Measurements from ENCODE around the gene RHBDL2. TPM values are rescaled to one million over a fixed set of nuclear protein-coding genes. Genes with fewer than 3 reads are reported as not detected.

RHBDL2 gene
- total RNA-seq, 6 experiments from 2014 or later, result 0.11 to 1.2 (median 0.51) TPM

- H3K4me1 Mint-ChIP-seq (ENCODE audit: low read depth), result peaks cover 15% of the 10 kb centered on the region
- peaks cover 3% of the 10 kb centered on the region for H3K27me3 Mint-ChIP-seq (ENCODE audit: insufficient read depth)
- TF ChIP-seq CTCF (IDR thresholded peaks at IDR 0.05), result no peak
- H3K27ac Mint-ChIP-seq, result no peak overlapping the region
- no peaks in the 10 kb centered on the region for H3K36me3 Mint-ChIP-seq (ENCODE audit: low read depth)
- H3K9me3 Mint-ChIP-seq, result no peaks in the 10 kb centered on the region
- H3K4me3 Mint-ChIP-seq, result peak overlapping the region; percentile 91
- no peak for DNase-seq
Measured at GRCh38 chr1:38940339-38941047, 1.1 kb downstream of the RHBDL2 start.

GRCh38 chr1:38938722-38939260, 2.8 kb downstream of the RHBDL2 start:
- no peak overlapping the region for H3K4me3 Mint-ChIP-seq
- peaks cover 15% of the 10 kb centered on the region for H3K4me1 Mint-ChIP-seq (ENCODE audit: low read depth)
- H3K9me3 Mint-ChIP-seq, result no peaks in the 10 kb centered on the region
- H3K27me3 Mint-ChIP-seq (ENCODE audit: insufficient read depth), result peaks cover 2% of the 10 kb centered on the region
- H3K27ac Mint-ChIP-seq, result no peak overlapping the region
- no peak for DNase-seq
- no peak for TF ChIP-seq CTCF (IDR thresholded peaks at IDR 0.05)
- no peaks in the 10 kb centered on the region for H3K36me3 Mint-ChIP-seq (ENCODE audit: low read depth)

GRCh38 chr1:38932571-38932970, 9.1 kb downstream of the RHBDL2 start:
- DNase-seq, result no peak
- Mint-ChIP-seq H3K36me3 (ENCODE audit: low read depth) (no peaks in the 10 kb centered on the region), H3K27me3 (ENCODE audit: insufficient read depth) (peaks cover 4% of the 10 kb centered on the region; the same call in 1 of the 2 replicates), H3K4me3 (no peak overlapping the region), H3K9me3 (no peaks in the 10 kb centered on the region), H3K4me1 (ENCODE audit: low read depth) (0 out of 2 replicates have a peak, but pooled peaks cover 6% of the 10 kb centered on the region), H3K27ac (no peak overlapping the region)
- TF ChIP-seq CTCF (IDR thresholded peaks at IDR 0.05), result no peak

- no peak overlapping the region for H3K27ac Mint-ChIP-seq
- H3K4me1 Mint-ChIP-seq (ENCODE audit: low read depth), result 0 out of 2 replicates have a peak, but pooled peaks cover 6% of the 10 kb centered on the region
- H3K36me3 Mint-ChIP-seq (ENCODE audit: low read depth), result no peaks in the 10 kb centered on the region
- H3K4me3 Mint-ChIP-seq, result no peak overlapping the region
- H3K9me3 Mint-ChIP-seq, result no peaks in the 10 kb centered on the region
- DNase-seq, result no peak
- peaks cover 4% of the 10 kb centered on the region; the same call in 1 of the 2 replicates for H3K27me3 Mint-ChIP-seq (ENCODE audit: insufficient read depth)
- no peak for TF ChIP-seq CTCF (IDR thresholded peaks at IDR 0.05)
Measured at GRCh38 chr1:38929476-38929875, 12.2 kb downstream of the RHBDL2 start.

GRCh38 chr1:38929054-38929453, 12.6 kb downstream of the RHBDL2 start:
- Mint-ChIP-seq H3K9me3 (no peaks in the 10 kb centered on the region), H3K36me3 (ENCODE audit: low read depth) (no peaks in the 10 kb centered on the region), H3K27ac (no peak overlapping the region), H3K4me1 (ENCODE audit: low read depth) (0 out of 2 replicates have a peak, but pooled peaks cover 6% of the 10 kb centered on the region), H3K27me3 (ENCODE audit: insufficient read depth) (peaks cover 4% of the 10 kb centered on the region; the same call in 1 of the 2 replicates), H3K4me3 (no peak overlapping the region)
- TF ChIP-seq CTCF (IDR thresholded peaks at IDR 0.05), result no peak
- no peak for DNase-seq

All from HFFc6 (cell line).